WI38 (cell line): ENCODE results near the gene PPP5C.
"Not testable (repeated sequence)": the region's sequence is repeated elsewhere in the genome, so short reads cannot be mapped to it uniquely, and the experiment has no call there.

Source experiments
- H3K4me3 ChIP-seq: 2 replicates; pipeline ENCODE4 v1.5.1; 2011; ENCODE audit warnings: low read depth, mild to moderate bottlenecking, control low read depth, low read length
- TF ChIP-seq, protein P1 (sequence below): IDR thresholded peaks from 2 replicates; pipeline ENCODE4 v1.5.1; 2012; ENCODE audit warnings: low read depth, mild to moderate bottlenecking, control low read depth, low read length

Gene PPP5C

DNA sequence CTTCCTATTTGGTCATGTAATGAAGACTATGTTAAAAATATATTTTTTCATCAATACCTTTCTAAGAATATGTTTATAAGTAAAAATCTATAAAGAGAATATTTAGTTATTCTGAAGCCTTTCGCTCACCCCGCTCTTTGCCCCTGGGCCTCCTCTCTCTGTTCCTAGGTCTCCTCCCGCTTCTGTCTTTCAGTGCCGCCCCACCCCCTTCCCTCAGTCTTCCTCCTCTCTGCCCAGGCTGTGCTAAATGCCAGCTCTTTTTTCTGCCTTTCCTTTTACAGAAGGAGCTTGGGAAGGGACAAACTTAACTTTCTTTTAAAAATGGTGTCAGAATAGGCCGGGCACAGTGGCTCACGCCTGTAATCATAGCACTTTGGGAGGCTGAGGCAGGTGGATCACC lies 27.3 kb upstream of the PPP5C start:
- TF ChIP-seq, protein P1, sequence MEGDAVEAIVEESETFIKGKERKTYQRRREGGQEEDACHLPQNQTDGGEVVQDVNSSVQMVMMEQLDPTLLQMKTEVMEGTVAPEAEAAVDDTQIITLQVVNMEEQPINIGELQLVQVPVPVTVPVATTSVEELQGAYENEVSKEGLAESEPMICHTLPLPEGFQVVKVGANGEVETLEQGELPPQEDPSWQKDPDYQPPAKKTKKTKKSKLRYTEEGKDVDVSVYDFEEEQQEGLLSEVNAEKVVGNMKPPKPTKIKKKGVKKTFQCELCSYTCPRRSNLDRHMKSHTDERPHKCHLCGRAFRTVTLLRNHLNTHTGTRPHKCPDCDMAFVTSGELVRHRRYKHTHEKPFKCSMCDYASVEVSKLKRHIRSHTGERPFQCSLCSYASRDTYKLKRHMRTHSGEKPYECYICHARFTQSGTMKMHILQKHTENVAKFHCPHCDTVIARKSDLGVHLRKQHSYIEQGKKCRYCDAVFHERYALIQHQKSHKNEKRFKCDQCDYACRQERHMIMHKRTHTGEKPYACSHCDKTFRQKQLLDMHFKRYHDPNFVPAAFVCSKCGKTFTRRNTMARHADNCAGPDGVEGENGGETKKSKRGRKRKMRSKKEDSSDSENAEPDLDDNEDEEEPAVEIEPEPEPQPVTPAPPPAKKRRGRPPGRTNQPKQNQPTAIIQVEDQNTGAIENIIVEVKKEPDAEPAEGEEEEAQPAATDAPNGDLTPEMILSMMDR, result no peak
- no peak overlapping the region for H3K4me3 ChIP-seq

DNA sequence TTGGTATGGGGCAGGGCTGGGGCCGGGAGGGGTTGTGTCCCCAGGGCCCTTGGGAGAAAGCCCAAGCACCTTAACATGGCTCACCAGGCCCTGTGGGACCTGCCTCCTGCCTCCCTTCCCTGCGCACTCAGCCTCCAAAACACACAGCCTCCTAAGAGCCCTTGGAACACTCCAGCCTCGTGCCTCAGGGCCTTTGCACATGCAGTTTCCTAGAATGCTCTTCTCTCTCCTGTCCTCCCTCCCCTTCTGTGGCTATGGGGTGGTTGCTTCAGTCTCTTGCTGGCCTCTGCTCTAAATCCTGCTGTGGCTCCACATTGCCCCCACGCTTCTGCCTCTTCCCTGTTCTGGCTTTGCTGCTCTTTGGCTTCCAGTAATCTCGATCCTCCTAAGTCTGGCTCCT lies 26.3 kb upstream of the PPP5C start:
- no peak overlapping the region for H3K4me3 ChIP-seq

DNA sequence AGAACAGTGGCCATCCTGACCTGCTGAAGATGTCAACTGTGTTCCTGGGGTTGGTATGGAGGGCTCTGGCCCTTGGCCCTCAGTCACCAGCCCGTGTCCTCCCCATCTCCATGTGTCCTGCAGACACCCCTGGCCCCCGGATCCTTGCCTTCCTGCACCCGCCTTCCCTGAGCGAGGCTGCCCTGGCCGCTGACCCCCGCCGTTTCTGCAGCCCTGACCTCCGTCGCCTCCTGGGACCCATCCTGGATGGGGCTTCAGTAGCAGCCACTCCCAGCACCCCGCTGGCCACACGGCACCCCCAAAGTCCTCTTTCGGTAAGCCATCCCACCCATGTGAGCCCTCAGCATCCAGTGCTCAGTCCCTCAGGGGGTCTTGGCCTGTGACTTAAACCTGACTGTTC lies 25.2 kb upstream of the PPP5C start:
- TF ChIP-seq, protein P1, result no peak
- no peak overlapping the region for H3K4me3 ChIP-seq

More for the DNA sequence above, 26.3 kb upstream of the PPP5C start:
- TF ChIP-seq, protein P1, result no peak

DNA sequence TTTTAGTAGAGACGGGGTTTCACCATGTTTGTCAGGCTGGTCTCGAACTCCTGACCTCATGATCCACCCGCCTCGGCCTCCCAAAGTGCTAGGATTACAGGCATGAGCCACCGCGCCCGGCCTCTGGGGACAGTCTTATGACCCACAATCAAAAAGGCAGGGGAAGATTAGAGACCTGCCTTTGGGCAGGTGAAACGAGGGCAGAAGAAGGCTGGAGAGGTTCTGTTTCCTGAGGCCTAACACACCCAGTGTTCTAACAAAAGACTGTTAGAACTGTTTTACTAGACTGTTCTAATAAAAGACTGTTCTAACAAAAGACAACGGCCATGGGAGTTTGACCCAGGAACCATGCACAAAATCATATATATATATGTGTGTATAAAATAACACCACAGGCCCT lies 23.7 kb upstream of the PPP5C start:
- H3K4me3 ChIP-seq, result not testable (repeated sequence)

DNA sequence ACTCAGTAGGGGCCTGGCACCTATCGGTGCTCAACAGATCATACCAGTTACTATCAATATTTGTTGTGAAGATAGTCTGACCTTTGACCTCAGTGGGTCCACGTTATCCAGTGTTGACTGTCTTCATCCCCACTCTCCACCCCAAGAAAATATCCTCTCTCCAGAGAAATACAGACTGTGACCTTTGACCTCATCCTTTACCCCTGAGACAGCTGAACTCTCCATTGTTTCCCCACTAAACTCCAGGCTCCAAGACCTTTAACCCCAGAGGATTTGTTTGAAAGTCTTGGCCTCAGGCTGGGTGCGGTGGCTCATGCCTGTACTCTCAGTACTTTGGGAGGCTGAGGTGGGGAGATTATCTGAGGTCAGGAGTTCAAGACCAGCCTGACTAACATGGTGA lies 22.6 kb upstream of the PPP5C start:
- no peak overlapping the region for H3K4me3 ChIP-seq
- TF ChIP-seq, protein P1, result no peak

DNA sequence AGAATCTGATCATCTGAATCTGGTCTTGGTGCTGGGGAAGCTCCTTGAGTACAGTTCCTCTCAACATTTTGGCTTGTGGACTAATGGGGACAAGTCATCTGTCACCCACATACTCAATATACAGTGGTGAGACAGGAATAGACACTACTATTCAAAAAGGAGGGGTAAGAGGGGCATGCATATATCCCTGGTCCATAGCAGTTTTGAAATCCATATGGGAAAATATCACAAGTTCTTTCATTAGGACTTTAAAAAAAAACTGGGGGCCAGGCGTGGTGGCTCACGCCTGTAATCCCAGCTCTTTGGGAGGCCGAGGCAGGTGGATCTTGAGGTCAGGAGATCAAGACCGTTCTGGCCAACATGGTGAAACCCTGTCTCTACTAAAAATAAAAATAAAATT lies 20.3 kb upstream of the PPP5C start:
- TF ChIP-seq, protein P1, result no peak
- no peak overlapping the region for H3K4me3 ChIP-seq

DNA sequence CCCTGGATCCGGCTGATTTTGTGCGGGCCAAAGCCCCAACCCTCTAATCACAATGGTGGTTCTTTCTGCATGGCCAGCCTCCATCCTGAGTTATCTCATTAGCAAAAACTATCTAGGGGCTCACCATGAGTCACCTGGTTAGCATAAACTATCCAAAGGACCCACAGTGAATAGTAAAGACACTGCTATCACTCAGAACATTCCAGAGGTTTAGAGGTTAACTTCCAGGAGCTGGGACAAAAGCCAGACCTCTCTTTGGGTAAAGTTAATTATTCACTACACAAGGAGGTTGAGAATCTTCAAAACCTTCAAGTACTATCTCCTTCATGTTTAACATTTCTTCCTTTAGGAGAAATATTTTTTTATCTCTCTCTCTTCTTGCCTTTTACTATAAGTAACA lies 18.8 kb upstream of the PPP5C start:
- H3K4me3 ChIP-seq, result no peak overlapping the region
- TF ChIP-seq, protein P1, result no peak

DNA sequence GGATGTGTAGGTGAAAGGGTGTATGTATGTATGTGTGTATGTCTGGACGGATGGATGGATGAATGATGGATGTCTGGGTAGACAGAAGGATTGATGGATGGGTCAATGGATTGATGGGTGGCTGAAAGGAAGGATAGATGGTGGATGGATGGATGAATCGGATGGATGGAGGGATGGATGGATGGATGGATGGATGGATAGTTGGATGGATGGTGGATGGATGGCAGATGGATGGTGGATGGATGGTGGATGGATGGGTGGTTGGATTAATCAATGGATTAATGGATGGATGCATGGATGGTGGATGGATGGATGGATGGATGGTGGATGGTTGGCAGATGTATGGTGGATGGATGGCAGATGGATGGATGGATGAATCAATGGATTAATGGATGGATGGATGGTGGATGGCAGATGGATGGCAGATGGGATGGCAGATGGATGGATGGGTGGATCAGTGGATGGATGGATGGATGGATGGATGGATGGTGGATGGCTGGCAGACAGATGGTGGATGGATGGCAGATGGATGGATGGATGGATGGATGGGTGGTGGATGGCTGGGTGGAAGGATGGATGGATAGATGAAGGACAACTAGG lies 16.5 kb upstream of the PPP5C start:
- TF ChIP-seq, protein P1, result no peak
- no peak overlapping the region for H3K4me3 ChIP-seq
